HS-5 (cell line): Measurements from ENCODE around the gene RAB22A.
A peak's percentile ranks its signal among the peaks of the same experiment; 100 is the strongest.
"Not testable (repeated sequence)": the region's sequence is repeated elsewhere in the genome, so short reads cannot be mapped to it uniquely, and the experiment has no call there.

ENCODE experiments used
- DNase-seq: peaks from one replicate; pipeline ENCODE4 v3.0.0-alpha.2; 2012; ENCODE audit warnings: low read depth

Gene RAB22A

DNA sequence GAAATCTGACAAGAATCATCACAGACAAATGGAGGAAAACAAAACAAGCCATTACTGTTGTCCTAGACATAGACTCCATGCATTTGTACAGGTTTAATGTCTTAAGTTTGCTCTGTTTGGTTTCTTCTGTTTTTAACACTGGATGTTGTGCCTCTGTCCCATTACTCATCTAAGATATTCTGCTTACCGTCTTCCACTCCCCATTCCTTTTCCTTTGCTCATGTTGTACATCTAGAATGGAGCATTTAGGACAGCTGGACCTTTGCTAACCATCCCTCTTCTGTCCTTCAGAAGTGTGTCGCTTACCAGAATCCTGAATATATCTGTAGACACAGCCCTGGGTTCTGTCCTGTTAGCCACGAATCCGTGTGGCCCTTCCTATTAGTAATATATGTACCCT, 35.2 kb downstream of the RAB22A start:
- no peak for DNase-seq

DNA sequence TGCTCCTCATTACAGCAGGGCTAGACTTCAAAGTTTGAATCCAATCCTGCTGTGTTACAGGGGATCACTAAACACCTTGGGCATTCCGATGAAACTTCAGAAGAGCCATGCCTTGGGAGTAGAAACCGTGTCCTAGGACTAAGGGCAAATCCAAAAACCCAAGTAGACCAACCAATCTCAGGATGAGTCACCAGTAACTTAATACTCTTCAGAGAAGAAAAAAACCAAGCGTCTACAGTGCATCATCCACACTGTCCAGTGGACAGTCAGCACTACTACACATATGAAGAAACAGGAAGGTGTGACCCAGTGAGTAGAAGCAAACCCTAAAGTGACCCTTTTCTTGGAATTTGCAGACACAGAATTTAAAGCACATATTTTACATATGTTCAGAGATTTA, 40.1 kb downstream of the RAB22A start:
- peak; percentile 73 for DNase-seq

DNA sequence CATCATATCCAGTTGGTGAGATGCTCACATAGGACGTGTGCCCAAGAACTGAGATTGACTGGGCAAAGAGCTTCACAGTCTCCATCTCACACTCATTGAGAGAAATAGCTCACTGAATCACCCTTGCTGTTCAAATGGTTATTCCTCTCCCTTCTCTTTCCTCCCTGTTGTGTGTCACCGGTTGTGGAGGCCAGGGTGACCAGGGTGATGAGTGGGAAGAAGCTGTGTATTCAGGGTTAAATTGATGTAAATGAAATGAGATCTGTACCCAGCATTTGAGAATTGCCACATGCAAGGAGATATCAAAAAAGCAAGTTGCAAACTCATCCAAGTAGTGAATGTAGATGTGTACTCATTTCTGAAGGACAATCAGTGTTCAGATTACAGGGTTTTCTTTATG, 43.0 kb downstream of the RAB22A start:
- no peak for DNase-seq

DNA sequence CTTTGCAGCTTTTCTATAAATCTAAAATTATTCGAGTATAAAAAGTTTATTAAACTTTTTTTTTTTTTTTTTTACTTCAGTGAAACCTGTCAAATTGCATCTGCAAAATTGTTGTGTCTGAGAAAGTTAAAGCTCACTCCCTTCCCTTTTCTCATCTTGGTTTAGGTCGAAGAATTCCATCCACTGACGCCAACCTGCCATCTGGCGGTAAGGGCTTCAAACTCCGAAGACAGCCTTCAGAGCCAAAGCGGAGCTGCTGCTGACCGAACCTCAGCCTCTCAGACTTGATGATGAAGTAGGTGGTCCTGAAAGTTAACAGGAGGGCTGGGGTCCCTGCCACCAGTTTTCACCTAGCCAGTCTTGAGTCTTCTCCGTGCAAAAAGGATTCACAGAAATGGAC, 49.9 kb downstream of the RAB22A start:
- DNase-seq: no peak

DNA sequence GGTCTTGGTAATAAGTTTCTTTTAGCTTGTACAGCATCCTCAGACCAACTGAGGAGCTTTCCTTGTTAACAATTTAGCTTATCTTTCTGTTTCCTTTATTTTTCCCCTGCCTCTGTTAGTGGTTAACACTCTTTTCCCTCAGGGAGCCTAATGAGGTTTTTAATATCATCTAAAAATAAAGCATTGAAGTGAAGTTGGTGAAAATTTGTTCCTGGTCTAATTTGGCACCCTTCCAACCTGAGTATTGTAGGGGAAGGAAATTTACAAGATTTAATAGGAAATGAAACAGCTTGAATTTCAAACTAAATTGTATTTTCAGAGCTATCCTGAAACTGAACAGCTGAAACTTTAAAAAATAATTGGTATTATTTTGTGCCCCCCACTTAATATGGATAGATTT, 51.4 kb downstream of the RAB22A start:
- no peak for DNase-seq

DNA sequence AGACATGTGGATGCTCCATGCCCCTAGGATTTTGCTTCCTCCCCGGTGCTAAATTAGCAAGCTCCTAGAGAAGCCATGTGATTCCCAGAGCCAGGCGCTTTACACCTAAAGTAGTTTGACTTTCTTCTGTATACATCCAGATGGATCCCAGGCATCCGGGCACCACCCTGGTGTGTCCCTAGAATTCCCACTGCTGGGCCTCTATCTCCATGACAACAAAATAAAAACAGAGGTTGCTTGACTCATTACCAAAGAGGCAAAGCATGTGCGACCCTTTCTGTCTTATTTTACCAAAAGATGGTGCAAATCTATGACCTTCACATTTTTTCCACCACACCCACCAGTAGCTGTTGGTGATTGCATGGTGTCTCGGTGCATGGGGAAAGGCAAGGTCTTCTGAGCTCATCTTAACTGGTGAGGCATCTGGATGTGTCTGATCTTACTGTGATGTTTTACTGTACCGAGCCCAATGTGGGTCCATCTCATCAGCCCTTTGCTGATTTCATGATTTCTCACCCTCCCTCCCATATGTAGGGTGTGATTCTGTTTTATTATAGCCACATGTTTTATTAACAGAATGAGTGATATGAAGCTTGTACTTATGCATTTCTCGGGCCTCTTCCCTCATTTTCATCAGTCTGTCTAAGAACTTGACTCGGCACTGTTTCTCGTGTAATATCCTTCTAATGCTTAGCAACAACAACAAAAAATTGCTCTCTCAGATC, 52.1 kb downstream of the RAB22A start:
- no peak for DNase-seq

DNA sequence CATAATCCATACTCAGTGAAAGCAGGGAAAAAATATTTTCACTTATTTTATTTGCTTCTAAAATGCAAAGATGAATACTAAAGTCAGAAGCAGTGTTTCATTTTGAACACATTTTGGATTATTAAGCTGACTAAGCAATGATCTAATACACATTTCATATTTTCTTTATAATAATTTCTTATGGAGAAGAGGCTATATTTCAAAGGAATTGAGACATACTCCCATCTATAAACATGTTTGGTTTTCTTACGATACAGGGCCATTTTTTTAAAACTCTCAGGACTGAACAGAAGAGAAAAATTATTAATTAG, 52.6 kb downstream of the RAB22A start:
- DNase-seq: no peak

DNA sequence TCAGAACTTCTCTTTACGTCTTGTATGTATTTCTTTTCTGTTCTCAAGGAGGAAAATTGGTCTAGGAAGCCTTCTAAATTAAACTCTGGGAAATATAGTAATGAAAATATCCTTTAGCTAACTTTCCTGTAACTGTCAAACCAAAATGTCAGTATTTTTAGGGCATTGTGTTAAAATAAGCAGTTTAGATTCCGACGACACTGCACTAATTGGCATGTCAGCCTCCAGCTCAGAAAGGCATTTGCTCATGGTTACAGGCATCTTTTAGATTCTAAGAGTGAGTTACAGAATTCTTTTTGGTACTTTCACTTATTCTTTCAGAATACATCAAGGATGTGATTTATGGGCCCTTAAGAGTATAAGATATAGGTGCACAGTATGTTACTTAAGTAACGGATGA, 53.5 kb downstream of the RAB22A start:
- DNase-seq: no peak

DNA sequence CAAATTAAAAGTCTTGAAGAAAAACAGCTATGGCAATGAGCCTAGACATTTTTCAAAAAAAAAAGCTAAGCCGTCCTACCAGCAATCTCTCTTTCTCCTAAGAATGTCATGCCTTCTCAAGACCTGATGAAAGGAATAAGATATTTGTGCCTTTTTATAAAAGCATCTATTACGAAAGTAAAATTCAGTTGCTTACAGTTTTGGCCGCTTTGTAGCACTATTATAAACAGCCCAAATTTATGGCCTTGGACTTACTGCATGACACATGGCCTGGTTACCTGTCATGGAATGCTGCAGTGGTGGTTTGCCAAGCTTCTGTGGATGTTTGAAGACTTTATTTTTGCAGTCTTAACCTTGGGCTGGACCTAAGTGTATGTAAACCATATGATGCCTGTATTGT, 57.4 kb downstream of the RAB22A start:
- DNase-seq: no peak

DNA sequence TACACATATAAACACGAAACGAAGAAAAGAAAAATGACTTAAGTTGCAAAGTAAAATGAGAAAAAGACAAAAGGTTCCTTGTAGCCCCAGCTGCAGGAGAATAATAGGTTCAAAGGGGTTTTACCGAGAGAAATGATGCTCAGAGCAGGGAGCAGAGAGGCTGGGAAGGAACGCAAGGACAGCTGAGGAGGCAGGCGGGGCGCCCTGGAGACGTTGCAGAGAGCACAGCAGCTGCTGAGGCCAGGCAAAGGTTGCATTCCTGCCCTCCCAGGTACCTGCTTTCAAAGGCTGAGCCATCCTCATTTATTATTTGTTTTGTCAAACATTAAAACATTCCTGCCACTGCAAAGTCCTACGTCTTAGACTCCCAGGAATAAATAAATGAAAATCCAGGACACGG, 63.3 kb downstream of the RAB22A start:
- no peak for DNase-seq

DNA sequence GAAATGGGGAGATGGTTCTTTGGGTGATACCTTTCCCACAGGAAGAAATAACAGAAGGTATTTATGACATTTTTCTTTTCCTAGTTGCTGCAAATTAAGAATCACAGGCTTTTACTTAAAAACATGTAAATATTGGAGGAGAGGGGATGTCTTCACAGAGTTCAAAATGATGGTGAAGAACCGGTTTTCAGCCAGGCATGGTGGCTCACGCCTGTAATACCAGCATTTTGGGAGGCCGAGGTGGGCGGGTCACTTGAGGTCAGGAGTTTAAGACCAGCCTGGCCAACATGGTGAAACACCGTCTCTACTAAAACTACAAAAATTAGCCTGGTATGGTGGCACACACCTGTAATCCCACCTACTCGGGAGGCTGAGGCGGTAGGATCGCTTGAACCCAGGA, 63.8 kb downstream of the RAB22A start:
- not testable (repeated sequence) for DNase-seq

DNA sequence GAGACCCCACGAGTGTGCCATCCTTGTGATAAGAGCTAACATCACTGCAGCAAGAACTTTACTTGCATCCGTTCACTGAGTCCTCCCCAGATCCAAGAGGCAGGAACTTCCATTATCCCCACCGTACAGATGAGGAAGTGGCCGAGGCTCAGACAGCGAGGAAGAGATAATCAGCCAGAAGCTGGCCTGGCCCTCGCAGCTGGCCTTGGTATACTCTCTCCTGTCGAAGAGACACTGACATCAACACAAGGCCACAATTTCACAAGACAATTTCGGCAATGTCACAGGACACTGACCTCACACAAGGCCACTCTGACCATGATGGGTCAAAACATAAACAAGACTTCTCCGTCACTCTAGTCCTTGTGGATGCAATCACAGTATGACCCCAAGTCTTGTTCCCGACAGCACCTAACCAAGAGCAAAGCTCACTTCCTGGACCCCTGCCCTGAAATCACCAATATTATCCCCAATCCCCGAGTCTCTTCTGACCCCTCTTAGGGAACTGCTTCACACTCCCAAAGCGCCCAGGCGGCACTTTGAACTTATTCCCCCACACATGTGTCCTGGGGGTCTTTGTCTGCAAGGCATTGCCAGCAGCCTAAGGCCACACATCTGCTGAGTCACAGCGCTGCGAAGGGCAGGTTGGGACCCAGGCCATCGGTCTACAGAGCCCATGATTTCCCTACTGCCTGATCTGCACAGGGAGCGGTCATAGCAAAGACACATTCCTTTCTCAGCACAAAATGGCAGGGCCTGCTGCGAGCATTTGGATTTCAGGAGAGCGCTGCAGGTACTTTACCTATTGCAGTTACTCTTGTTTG, 64.7 kb downstream of the RAB22A start:
- no peak for DNase-seq

DNA sequence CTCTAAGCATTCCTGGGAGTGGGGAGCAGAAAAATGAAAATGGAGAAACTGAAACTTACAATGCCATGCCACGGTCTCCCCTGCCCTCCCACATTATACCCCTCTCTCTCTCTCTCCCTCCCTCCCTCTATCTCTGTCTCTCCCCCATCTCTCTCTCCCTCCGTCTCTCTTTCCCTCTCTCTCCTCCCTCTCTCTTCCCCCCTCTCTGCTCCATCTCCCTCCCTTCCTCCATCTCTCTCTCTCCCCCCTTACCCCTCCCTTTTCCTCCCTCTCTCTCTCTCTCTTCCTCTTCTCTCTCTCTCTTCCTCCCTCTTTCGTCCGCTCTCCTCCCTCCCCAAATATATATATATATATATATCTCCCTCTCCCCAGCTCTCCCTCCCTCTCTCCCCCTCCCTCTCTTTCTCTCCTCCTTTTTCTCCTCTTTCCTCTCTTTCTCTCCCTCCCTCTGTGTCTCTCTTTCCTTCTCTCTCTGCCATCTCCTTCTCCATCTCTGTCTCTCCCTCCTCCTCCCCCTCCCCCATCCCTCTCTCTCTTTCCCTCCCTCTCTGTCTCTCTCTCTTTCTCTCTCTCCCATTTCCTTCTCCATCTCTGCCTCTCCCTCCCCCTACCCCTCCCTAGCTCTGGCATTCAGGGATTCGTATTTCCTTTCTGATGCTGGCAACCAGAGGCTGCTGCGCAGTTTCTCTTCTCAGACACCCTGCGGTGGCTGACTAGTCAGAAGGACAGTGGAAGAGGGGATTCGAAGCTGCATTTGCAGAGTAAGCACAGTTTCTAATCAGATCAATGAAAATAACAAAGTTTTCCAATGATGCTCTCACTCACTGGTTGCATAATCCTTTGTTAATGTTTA, 65.6 kb downstream of the RAB22A start:
- DNase-seq: no peak

DNA sequence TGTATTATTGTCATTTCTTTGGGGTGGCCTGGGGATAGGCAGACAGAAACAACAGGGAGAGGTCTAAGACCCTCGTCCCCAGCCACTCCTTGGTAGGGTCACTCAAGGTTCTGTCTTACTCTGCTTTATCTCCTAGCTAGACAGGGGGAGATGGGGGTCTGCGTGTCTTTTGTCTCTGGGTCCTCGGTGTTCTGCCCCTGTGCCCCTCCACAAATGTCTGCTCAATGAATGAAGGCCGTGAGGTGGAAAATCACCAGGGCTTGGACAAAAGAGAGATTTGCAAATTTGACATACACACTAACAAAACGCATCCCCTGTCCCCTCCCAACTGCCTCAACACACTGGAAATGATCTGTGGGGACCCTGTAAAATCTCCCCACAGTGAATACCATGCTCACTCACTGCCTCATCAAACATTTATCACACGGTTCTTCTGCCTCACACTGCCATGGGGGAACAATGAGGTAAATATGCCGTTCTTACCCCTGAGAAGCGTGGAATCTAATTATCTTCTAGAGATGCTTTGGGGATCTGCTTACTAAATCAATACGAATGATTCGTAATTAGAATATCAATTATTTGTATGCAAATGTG, 66.3 kb downstream of the RAB22A start:
- no peak for DNase-seq

DNA sequence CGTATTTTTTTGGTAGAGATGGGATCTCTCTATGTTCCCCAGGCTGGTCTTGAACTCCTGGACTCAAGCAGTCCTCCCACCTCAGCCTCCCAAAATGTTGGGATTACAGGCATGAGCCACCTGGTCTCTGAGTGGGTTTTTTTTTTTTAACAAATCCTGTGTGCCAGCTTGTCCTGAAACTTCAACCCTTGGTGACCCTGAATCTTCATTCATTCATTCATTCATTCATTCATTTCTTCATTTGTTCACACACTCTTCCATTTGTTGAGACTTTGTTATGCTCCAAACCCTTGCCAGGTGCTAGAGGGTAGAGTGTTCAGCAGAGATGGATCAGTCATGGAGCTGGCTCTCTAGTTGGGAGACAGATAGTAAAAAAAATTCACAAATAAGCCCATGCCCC, 67.5 kb downstream of the RAB22A start:
- DNase-seq: no peak

DNA sequence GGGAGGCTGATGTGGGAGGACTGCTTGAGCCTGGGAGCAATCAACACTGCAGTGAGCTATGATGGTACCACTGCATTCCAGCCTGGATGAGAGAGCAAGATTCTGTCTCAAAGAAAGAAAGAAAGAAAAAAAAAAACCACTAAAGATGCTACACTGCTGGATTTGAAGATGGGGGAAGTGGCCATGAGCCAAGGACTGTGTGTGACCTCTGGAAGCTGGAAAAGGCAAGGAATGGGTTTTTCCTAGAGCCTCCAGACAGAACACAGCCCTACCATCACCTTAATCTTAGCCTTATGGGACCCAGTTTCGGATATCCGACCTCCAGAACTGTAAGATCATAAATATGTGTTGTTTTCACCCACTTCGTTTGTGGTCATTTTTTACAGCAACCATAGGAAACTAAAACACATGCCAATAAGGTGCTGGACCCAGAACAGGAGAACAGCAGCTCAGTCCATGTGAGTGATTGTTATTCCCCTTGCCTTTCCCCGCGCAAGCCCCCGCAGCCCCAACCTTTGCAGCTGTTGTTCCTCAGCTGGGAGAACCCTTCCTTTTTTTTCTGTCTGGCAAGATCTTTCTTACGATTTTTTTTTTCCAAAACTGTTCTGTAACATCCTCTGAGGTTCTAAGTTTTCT, 68.4 kb downstream of the RAB22A start:
- DNase-seq: no peak

DNA sequence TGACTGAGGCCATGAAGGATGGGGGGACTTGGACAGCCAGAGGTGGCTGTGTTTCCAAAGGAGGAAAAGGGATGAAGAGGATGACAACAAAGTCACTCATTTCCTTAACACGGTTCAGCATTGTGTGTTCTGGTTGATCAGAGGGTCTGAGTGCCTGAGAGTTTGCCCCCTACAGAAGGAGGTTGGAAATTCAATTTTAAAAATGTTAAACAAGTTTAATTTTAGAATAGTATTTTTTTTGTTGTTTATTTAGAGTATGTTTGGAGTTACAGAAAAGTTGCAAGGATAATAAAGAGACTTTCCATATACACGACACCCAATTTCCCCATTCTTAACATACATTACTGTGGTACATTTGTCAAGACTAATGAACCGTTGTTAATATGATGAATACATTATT, 69.2 kb downstream of the RAB22A start:
- DNase-seq: no peak

DNA sequence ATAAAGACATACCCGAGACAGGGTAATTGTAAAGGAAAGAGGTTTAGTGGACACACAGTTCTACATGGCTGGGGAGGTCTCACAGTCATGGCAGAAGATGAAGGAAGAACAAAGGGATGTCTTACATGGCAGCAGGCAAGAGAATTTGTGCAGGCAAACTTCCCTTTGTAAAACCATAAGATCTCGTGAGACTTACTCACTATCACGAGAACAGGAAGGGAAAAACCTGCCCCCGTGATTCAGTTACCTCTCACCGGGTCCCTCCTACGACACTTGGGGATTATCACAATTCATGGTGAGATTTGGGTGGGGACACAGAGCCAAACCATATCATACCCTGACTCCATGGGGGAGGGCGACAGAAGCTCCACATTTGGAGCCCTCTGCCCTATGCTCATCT, 72.1 kb downstream of the RAB22A start:
- no peak for DNase-seq

DNA sequence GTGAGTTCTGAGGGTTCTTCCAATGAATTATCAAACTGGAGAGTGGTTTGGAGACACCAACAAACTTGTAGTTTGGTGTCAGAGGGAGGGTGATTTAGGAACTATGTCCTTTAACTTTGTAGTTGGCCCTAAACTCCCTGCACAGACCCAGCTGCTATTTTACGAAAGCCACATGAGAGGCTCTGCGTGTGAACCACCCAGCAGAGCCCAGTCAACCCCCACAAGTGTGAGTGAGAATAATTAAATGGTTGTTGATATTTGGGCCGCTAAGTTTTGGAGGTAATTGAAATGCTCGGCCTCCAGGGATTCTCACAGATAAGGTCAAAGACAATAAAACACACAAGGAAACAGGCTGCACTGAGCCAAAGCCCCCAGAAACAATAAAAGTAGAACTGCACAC, 72.6 kb downstream of the RAB22A start:
- no peak for DNase-seq

DNA sequence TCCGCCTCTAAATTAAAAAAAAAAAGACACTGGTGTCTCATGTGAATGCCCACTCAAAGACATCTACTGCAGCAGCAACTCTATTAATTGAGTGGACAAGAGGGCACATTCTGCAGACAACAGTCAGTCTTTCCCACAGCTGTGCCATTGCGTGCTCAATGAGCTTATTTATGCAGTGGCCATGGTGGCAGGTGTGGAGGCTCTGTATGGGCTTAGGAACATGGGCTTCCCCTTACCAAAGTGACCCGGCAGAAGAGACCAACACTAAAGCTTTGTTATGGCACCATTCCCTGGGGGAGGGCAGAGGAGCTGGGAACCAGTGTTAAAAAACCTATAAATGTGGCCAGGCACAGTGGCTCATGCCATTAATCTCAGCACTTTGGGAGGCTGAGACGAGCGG, 75.3 kb downstream of the RAB22A start:
- no peak for DNase-seq

DNA sequence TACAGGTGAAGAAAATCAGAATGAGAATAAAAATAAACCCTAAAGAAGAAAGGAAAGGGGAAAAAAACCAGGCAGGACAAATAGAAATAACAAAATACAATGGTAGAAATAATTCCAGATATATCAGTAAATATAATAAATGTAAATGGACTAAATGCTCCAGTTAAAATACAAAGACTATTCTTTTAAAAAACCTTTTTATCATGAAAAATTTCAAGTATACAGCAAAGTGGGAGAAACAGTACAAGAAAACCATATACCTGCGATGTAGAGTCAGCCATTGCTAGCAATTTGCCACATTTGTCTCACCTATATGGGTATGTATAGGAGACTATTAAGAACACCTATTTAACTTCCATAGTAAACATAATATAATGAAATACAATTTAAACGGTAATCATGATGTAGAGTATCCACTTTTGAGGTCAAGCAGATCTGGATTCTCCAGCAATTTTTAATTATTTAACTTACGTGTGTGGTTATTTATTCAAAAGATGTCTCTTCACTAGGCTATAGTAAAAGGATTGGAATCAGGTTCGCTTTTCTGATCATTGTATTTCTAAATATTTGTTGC, 78.6 kb downstream of the RAB22A start:
- DNase-seq: no peak

DNA sequence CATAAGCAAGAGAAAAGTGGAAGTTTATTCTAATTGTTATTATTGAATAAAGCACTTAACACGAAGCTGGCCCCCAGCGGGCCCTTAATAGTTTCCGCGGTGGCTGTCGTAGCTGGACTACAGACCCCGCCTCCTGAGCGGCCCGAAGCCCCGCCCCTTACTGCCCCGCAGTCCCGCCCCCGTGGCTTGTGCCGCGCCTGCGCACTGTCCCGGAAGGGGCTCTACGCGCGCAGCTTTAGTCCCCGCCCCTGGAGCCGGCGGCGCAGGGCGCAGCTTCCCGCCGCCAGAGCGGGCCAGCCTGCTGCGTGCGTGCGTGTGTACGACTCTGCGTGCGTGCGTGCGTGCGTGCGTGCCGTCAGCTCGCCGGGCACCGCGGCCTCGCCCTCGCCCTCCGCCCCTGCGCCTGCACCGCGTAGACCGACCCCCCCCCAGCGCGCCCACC, 79.4 kb downstream of the RAB22A start, which contains the start of gene VAPB:
VAPB (plus strand) TSS at position 348 of the 442 bp plus-strand sequence. CDS start 231 bp downstream, outside the sequence.
- peak; percentile 82 for DNase-seq
